Measurements from ENCODE around the gene ABCB9. TPM values are rescaled to one million over a fixed set of nuclear protein-coding genes. Genes with fewer than 3 reads are reported as not detected.

Gene ABCB9
- total and polyA plus RNA-seq, 2 experiments from 2014 or later, result 1.2 to 7.0 TPM

DNA sequence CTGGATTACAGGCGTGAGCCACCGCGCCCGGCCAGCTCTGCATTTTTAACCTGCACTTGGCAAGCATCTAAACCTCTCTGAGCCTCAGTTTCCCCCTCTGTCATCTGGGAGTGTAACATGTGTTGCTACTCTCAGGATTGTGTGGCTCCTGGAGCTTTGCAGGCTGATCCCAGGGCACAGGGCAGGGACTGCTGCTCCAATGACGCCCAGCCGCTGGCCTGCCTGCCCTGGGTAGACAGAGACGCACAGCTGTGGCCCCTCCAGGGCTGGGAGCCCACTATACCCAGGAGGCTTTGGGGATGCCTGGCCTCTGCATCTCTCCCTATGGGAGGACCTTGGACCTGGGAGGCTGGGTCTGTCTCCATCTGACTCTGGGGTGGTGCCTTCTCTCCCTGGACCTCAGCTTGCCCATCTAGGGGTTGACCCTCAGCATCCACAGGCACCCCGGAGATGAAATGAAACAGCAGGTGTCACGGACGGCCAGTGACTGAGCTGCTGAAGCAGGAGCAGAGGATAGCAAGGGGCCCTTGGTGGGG is 27.9 kb upstream of the ABCB9 start:
- no peak overlapping the region for H3K4me2 ChIP-seq
- no peaks in the 10 kb centered on the region for H3F3A ChIP-seq (replicated peaks; ENCODE audit: low read depth)
- Mint-ChIP-seq H3K4me1 (no peaks in the 10 kb centered on the region), H3K36me3 (ENCODE audit: low read depth) (no peaks in the 10 kb centered on the region), H3K9me3 (no peaks in the 10 kb centered on the region; the same call in 2 of the 3 replicates), H3K4me3 (no peak overlapping the region), H3K27me3 (ENCODE audit: insufficient read depth, low read depth, poor library complexity) (peaks cover 5% of the 10 kb centered on the region), H3K27ac (no peak overlapping the region)
- no peaks in the 10 kb centered on the region for H3K36me3 ChIP-seq (ENCODE audit: insufficient read depth)
- no peak overlapping the region for H3K4me3 ChIP-seq
- TF ChIP-seq CREB1 (CRISPR knock-in tag; IDR thresholded peaks at IDR 0.05; ENCODE audit: low read depth) (no peak), EZH2phosphoT487 (IDR thresholded peaks at IDR 0.05; ENCODE audit: unreplicated experiment) (no peak), ZNF114 (CRISPR knock-in tag; IDR thresholded peaks at IDR 0.05) (no peak), ZNF462 (CRISPR knock-in tag; IDR thresholded peaks at IDR 0.05) (no peak), EZH2 (IDR thresholded peaks at IDR 0.05; ENCODE audit: low read depth, unreplicated experiment) (no peak), NANOG (IDR thresholded peaks at IDR 0.05; ENCODE audit: borderline replicate concordance) (no peak), JUNB (IDR thresholded peaks at IDR 0.05; ENCODE audit: unreplicated experiment) (no peak), ZNF331 (CRISPR knock-in tag; IDR thresholded peaks at IDR 0.05; ENCODE audit: low read depth) (no peak)
- TF ChIP-seq, protein P1, sequence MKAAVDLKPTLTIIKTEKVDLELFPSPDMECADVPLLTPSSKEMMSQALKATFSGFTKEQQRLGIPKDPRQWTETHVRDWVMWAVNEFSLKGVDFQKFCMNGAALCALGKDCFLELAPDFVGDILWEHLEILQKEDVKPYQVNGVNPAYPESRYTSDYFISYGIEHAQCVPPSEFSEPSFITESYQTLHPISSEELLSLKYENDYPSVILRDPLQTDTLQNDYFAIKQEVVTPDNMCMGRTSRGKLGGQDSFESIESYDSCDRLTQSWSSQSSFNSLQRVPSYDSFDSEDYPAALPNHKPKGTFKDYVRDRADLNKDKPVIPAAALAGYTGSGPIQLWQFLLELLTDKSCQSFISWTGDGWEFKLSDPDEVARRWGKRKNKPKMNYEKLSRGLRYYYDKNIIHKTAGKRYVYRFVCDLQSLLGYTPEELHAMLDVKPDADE (IDR thresholded peaks at IDR 0.05), result no peak
- TF ChIP-seq, protein P2, sequence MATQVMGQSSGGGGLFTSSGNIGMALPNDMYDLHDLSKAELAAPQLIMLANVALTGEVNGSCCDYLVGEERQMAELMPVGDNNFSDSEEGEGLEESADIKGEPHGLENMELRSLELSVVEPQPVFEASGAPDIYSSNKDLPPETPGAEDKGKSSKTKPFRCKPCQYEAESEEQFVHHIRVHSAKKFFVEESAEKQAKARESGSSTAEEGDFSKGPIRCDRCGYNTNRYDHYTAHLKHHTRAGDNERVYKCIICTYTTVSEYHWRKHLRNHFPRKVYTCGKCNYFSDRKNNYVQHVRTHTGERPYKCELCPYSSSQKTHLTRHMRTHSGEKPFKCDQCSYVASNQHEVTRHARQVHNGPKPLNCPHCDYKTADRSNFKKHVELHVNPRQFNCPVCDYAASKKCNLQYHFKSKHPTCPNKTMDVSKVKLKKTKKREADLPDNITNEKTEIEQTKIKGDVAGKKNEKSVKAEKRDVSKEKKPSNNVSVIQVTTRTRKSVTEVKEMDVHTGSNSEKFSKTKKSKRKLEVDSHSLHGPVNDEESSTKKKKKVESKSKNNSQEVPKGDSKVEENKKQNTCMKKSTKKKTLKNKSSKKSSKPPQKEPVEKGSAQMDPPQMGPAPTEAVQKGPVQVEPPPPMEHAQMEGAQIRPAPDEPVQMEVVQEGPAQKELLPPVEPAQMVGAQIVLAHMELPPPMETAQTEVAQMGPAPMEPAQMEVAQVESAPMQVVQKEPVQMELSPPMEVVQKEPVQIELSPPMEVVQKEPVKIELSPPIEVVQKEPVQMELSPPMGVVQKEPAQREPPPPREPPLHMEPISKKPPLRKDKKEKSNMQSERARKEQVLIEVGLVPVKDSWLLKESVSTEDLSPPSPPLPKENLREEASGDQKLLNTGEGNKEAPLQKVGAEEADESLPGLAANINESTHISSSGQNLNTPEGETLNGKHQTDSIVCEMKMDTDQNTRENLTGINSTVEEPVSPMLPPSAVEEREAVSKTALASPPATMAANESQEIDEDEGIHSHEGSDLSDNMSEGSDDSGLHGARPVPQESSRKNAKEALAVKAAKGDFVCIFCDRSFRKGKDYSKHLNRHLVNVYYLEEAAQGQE (IDR thresholded peaks at IDR 0.05; ENCODE audit: unreplicated experiment), result no peak
- ATAC-seq (no peak), DNase-seq (ENCODE audit: low spot score) (no peak)
- H3K79me2 ChIP-seq (replicated peaks; ENCODE audit: insufficient read depth), result no peaks in the 10 kb centered on the region
- no peak overlapping the region for H2AFZ ChIP-seq
- no peaks in the 10 kb centered on the region for H3K27me3 ChIP-seq (ENCODE audit: insufficient read depth)
- no peaks in the 10 kb centered on the region for H3K4me1 ChIP-seq (ENCODE audit: insufficient read depth)
- H4K20me1 ChIP-seq (replicated peaks; ENCODE audit: insufficient read depth), result no peaks in the 10 kb centered on the region
- no peaks in the 10 kb centered on the region for H3K9me2 ChIP-seq (ENCODE audit: insufficient read depth)
- H3K27ac ChIP-seq (ENCODE audit: low read depth), result no peak overlapping the region
